ENCODE measurements around the gene NRG3.
"Not testable (repeated sequence)": the region's sequence is repeated elsewhere in the genome, so short reads cannot be mapped to it uniquely, and the experiment has no call there.

Gene NRG3

DNA sequence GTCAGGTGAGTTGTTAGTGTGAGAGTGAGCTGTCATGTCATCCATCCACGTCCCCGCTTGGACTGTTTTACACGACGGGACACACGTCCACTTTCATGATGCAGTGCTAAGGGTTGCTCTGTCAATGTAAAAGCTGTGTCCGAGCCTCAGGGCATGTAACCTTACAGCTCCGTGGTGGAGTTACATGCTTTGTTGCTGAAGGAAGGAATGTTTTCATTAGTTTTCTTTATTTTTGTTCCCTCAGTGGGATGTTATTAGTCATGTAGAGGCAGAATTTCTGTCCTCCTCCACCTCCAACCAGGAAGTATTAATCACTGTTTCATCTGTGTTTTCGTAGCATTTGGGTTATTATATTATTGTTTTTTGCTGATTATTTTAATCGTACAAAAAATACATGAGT, 88.6 kb downstream of the NRG3 start:
- DNase-seq, result no peak

DNA sequence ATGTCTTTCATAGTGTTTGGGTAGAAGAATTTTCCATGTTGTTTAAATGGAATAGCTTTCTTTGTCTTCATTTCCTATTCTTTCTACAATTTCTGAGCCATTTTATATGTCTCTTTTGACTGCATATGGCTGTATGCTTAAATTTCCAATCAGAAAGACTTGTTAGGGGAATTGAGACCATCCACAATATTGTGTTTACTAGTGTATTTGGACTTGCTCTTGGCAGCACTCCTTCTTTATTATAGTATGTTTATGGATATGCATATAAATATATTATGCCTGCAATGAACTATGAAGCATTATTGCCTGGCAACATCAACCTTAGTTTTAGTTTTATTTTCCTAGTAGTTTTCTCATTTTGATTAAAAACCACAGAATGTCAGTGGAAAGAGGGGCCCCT, 92.7 kb downstream of the NRG3 start:
- DNase-seq, result no peak

DNA sequence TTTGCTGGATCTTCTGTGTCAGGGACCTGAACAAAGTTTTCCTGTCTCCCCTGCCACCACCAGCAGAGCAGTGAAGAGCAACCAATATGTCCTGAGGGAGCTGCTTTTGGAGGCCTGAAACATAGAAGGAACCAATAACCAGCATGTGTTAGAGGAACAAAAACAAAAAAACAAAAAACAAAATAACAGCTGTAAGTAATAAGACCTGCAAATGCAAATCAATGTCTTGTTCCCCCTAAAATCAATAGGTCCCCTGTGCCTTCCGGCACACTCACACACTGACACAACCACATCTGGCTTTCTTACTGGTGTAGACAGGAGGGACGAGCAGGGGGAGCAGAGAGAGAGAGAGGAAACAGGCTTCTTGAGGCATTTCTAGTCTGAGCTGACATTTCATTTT, 94.1 kb downstream of the NRG3 start:
- no peak for DNase-seq

DNA sequence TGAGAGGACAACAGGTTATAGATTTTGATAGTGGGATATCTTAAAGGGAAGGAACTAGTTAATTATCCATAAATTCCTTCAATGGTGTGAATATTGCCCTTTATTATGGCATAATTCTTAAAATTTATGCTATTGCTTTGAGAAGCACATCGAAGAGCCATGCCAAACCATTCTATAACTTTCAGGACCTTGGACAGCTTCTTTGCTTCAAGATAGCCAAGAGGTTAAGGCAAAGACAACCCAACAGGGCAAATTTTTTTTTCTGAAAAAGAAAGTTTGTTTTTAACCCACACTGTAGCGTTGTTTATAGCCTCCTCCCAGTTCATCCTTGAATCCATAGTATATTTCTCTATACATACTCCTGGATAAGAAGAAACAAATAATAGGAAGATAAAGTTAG, 103.2 kb downstream of the NRG3 start:
- no peak for DNase-seq

DNA sequence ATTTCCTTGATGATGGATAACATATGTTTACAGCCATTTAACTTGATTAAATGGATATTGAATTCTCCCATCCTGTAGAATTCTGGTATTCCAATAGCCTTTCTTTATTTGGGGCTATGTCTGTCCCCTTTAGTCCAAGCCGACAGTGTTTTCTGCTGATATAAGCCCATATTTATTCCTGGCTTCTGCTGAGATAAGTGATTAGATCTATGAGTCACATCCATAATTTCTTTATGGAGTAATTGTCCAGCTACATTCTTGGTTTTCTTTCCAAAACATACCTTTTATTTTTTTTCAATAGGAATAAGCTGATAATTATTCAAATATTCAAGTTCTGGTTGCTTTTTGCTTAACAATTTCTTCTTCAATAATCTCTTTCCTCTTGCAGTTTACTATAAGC, 106.7 kb downstream of the NRG3 start:
- no peak for DNase-seq

DNA sequence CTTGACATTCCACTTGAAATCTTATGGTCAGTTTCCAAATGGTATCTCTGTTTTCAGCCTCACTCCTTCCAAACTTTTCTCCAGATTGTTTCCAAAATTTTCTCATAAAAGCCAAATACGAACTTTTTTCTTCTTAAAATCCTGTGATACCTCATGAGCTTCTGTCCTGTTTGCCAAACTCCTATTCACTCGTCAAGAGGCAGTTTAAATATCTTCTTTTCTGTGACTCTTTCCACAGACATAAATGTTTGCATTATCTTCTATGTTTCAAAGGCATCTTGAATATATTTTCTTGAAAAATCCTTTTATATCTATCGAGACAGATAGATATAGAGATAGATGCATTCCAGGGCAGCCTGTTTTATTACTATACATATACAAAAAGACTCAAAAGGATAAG, 109.4 kb downstream of the NRG3 start:
- DNase-seq, result no peak

DNA sequence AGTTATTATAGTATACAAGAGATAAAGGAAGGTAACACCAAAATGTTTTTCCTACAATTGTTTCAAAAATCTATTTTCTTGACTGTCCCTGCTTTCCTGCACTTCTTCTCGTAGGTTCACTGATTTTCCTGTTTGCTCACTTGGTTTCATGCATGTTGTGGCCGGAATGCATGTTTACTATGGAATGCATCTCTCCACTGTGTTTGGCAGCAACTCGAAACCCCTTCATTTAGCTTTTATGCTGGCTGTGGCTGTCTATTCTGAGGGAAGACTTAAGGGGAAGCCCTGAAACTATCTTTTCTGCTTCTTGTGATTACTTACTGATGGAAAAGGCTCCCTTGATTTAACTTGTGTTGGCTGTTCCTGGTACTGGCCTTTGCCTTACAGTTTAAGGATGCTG, 120.3 kb downstream of the NRG3 start:
- DNase-seq, result no peak

DNA sequence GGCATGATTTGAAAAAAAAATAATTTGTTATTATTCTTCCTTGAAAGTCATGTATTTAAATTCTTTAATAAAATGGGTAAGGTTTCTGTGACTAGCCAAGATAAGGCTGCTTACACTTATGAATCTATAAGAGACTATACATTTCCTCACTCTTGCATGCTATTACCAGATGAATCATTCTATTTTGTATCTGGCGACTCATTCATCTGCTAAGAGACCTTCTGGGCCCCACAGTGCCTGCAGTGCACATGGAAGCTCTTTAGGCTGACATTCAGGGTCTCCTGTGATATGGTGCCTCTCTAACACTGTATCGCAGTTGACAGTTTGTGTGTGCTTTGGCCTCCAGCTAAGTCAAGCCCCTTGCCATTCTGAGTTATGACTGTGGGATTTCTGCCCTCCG, 121.9 kb downstream of the NRG3 start:
- DNase-seq, result no peak

DNA sequence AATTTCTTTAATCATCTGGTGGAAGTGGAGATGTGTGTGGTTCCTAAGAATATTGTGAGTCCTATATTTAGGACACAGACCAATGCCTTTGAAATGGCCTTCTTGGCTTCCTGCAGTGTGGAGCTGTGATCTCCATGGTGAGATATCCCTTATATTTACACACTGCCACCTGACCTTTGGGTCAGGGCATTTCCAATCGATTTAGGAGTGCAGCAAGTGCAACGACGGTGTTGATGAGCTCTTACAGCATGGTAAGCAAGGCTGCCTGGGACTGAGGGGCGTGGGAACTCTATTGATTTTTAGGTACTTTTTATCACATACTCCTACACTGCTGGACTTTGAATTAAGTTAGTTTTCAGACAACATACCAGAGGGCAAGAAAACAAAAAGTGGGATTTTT, 146.0 kb downstream of the NRG3 start:
- DNase-seq, result no peak

DNA sequence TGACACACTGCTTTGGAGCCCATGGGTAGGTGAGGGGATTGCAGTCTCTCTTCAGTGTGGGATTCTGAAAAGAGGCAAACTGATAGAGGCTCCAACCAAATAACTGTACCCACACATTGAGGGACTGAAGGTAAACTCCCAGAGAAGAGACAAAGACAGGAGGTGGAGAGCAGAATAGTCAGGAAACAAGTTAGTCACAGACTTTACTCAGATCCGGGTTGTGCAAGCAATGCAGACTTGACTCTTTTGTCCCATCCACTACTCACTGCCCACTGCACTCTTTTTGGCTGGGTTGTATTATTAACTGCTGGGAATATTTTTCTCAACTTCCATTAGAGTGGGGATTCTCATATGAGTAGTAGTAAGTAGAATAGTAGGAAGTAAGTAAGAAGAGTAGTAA, 152.7 kb downstream of the NRG3 start:
- DNase-seq, result no peak

DNA sequence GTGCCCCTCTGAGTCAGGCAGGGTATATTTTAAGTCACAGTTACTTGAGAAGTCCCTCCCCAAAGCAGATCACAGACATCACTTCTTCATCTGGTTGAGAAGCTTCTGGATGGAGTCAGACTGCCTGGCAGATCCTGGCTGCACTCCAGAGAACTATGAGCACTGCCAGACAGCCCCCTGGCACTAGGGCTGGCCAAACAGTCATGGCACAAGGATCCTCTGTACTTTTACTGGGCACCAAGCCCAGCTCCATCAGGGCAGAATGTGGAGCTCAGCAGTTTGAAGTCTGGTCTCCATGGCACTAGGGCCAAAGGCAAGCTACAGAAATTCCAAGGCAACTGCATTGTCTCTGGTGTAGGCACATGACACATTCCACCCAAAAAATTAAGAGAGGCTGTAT, 162.1 kb downstream of the NRG3 start:
- DNase-seq, result no peak

DNA sequence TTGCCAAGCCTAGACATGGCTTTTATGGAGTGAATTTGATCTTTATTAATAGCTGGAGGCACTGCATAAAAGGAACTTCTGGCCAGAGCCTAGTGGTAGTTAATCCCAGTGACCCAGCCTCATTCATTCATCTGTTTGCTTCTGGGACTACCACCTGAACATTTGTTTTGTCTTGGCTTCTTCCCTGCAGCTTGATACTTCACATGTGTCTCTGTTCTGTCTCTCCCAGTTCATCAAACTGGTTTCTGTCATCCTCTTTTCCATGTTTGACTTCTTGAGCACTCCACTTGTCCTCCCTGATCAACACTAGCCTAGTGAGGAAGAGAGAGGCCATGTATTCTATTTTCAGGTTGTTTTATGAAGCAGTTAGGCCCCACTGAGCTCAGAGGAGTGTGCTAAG, 163.6 kb downstream of the NRG3 start:
- DNase-seq, result no peak

DNA sequence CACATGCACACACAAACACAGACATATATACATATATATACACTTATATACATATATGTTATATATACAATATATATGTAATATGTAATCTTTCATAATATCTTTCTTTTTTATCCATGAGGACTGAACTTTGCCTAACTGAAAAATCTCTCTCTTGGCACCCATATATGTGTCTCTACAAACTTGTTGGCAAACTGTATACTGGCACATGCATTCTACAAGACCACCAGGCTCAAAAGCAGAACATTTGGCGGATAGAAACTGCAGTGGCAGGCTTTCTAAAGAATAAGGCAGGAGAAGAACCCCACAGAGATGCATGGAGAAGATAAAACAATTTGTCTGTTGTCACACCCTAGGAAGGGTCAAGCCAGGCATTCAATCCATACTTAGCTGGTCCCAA, 165.3 kb downstream of the NRG3 start:
- no peak for DNase-seq

DNA sequence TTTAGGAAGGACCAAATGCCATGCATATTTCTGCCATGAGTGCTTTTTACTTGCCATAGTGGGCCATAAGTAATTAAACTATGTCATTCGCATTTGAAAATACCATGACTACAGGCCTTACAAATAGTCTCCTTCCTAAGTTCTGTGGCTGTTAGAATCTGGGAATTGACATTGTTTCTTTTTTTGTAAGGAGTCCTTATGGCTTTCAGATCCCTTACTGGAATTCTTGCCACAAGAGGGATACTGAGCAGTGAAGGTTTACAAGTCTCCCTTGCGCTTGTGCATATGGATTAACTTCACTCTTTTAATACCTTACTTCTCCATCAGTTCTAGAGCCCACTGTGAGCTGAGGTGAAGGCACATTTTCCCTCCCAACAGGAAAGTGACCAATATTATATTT, 166.0 kb downstream of the NRG3 start:
- no peak for DNase-seq

DNA sequence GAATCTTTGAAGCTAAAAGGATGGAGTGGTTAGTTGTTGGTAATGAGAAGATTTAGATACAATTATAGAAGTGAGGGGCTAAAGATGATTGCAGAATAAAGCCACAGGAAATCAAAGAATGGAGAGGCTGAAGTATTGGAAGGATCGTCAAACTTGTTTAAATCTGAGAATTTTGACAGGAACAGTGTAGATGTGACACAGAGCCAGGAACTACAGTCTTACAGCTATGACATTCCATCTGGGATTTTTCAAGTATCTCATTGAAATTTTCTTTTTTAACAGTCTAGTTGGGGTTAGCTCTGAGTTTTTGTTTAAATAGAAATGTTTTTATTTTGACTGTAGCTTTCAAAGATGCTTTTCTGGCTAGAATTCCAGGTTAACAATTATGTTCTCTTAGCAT, 181.4 kb downstream of the NRG3 start:
- no peak for DNase-seq

DNA sequence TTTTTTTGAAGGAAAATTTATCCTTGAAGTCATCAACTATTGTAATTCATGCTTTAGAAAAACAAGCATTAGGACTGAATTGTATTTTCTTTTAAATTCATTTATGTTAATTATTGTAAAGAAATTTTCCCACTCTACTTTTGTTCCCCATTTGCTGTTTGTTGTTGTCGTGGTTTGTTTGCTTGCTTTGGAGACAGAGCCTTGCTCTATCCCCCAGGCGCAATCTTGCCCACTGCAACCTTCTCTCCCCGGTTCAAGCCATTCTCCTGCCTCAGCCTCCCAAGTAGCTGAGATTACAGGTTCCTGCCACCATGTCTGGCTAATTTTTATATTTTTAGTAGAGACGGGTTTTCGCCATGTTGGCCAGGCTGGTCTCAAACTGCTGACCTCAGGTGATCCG, 192.2 kb downstream of the NRG3 start:
- DNase-seq, result not testable (repeated sequence)

DNA sequence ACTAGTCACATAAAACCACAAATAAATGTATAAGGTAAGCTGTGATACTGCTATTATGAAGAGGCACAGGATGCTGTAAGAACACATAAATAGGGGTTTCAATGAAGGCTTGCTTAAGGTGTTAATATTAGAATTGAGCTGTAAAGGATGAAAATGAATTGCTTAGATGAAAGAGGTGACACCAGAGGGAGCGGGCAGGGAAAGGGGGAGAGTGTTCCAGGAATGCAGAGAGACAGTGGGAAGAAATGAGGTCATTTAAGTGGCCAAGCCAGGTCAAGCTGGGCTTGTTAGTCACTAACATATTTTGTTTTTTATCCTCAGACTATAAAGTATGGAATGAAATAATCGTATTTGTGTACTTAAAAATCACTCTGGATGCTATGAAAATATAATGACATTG, 193.5 kb downstream of the NRG3 start:
- DNase-seq, result no peak

DNA sequence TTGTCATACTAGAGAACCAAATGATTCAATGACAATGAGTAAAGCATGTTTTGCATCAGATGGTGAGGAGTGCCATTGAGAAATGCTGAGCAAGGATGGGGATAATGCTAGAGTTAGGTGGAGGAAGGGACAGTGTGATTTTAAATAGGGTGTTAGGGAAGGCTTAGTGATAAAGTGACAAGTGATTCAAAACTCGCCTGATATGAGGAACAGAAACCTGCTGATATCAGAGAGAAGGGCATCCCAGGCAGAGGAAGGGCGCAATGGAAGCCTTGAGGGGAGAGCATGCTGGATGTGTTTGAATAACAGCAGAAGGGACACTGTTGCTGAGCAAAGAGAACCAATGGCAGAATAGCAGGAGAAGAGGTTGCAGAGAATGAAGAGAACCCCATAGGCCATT, 196.2 kb downstream of the NRG3 start:
- DNase-seq, result no peak

DNA sequence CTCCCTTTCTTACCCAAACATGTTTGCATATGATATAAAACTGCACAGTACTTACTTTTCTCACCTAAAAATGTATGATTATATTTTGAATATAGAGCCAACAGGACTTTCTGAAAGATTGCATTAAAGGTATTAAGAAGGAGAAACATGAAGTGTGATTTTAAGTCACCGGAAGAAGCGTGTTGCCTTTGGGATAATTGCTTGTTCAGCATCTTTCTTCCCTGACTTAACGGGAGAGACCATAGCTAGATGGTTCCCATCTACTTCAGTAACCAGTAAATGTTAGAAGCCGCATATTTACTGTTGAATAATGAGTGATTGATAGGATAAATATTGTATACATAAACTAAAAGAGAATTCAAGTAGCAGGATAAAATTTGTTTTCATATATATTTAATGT, 197.1 kb downstream of the NRG3 start:
- DNase-seq, result no peak

DNA sequence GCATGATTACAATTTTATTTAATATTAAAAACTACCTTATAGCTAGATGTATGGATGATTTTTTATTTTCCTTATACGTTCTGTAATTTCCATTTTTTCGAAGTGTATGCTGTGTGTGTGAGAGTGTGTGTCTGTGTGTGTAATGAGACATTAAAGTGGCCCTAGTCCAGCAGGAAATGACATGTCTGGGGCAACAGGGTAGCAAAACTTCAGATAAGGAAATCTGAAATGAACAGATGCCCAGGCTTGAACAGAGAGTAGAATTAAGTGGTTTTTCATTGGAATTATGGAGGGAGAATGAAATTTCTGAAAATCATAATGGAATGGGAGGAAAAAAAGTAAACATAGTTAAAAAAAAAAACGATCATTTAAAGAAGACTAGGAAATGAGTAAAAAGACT, 200.6 kb downstream of the NRG3 start:
- DNase-seq, result no peak

DNA sequence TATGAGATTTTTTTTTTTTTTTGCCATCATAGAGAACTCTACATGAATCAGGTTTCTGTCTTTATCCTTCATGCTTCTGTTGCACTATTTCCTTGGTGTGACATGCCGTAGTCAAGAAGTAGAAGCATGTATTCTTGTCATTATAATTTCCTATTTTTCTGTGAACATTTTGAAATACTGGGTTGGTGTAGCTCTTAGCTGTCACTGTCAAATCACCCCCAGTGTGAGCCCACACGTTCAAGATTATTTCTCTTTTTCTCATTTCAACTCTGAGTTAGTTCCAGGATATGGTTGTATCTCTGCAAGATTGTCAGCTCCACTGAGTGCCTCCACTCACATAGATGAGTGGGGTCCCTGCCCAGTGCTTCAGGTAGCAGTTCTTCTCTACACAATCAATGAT, 209.5 kb downstream of the NRG3 start:
- DNase-seq, result no peak

DNA sequence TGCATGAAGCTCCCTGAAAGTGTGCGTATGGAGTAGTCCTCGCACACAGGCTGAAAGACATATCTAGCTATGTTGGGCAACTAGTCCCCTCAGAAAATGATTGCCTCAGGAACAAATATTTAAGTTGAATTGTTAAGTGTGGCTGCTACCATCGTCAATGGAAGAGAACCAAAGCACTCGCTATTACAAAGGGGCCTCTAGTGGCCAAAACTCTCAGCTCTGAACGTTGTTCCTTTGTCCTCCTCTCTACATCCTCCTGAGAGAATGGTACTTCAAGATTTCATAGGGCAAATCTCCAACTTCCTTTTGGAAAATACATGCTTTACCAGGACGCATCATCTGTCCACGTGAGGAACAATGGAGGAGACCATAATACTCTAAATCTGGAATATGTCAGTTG, 209.9 kb downstream of the NRG3 start:
- no peak for DNase-seq

DNA sequence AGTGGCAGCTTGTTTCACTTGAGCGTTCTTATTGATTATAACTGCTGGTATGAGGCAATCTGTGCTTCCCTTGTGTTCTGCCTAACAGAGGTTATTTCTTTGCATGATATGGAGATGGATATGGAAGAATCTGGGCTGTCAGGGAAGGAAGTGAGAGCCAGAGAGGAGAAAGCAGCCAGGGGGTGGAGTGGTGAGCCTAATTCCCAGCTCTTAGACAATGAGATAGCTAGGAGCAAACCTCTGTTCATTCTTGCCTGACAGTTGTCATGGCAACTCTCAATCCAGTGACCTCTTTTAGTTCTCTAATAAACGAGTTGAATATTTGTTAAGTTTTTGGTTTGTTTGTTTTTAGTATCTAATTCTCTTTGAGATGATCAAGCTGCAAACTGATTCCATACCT, 214.3 kb downstream of the NRG3 start:
- DNase-seq, result no peak

DNA sequence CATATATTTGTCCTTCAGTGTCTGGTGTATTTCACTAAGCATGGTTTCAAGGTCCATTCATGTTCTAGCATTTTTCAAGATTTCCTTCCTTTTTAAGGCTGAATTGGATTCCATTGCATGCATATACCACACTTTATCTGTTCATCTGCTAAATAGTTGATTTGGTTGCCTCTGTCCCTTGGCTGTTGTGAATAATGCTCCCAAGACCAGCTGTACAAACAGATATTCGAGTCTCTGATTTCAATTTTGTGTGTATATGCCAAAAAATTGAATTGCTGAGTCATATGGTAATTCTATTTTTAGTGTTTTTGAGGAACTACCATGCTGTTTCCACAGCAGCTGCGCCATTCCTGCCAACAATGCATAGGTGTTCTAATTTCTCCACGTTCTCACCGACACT, 216.4 kb downstream of the NRG3 start:
- no peak for DNase-seq

DNA sequence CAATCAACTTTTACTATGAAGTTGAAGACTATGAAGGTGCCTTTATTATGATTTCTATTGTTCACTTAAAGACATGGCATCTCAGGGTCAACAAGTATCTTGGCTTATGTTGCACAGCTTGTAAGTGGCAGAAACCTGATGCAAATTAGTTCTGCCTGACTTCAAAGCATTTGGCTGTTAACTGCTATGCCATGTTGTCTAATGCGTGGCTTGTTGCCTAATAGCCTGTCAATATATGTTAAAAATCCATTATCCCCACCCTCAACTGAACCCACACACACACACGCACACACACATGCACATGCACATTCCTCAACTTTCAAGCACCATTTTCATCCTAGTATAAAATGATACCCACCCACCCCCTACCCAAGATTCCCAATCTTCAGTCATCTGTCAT, 217.1 kb downstream of the NRG3 start:
- DNase-seq, result no peak

DNA sequence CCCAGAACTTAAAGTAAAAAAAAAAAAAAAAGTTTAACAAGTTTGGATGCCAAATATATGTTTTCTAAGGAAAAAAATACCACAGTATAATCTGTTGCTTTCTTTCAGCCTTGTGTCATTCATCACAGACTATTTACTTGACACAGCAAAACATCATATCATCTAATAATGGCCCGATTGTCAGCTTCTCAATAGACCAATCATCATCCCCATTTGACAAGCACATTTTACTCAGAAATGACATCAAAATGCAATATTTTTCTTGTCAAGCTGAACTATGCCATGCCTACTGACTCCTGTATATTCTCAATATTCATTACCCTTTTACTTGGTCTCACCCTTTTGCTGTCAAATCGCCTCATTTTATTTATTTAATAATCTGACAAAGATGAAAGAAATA, 249.7 kb downstream of the NRG3 start:
- no peak for DNase-seq

DNA sequence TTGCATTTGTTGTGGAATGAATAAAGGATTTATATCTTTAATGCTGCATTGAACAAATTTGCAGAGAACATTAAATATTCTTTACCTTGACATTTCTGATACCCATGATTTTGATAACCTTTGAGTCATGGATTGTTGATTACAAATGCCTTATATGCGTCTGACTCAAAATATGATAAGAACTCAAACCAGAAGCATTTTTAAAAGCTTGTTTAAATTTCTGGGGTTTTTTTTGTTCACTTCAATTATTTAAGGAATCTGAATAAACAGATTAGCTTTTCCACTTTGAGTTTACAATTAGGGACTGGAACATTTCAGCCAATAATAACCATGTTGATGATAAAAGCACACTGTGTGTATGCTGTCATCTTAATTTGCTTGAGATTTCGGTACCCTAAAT, 253.5 kb downstream of the NRG3 start:
- DNase-seq, result no peak
